GM12878 (cell line): ENCODE data around the gene SLC6A9. TPM values are rescaled to one million over a fixed set of nuclear protein-coding genes. Genes with fewer than 3 reads are reported as not detected.

ENCODE experiments used
- ATAC-seq: fragments of 200-7000 bp; cut with Tn5 transposase; 3 replicates; pipeline ENCODE4 v1.9.1; 2020; ENCODE audit warnings: mild to moderate bottlenecking, moderate library complexity
- BruUV-seq: library from RNA; stranded (reverse); fragments of 400-500 nt; replicated peaks from 2 replicates; lab custom pipeline; 2021; lab: Mats Ljungman, UMichigan
- CTCF ChIA-PET: fragments of 300-600 bp; sonication (Branson Sonifier 250); formaldehyde crosslinking; extraction: SDS; loops from one replicate; lab custom pipeline; 2021; ENCODE audit warnings: inconsistent platforms; lab: Yijun Ruan, JAX
- POLR2A ChIA-PET: fragments of 350-600 bp; formaldehyde crosslinking; extraction: SDS; loops from one replicate; lab custom pipeline; 2021; ENCODE audit warnings: inconsistent platforms; lab: Charles Lee
- RAD21 ChIA-PET: fragments of 300-600 bp; sonication (Branson Sonifier 250); formaldehyde crosslinking; loops from one replicate; lab custom pipeline; 2023; ENCODE audit warnings: antibody characterized with exemption; ENCODE audit not compliant: unreplicated experiment; lab: Charles Lee
- SMC1A ChIA-PET: fragments of 300-600 bp; sonication (Branson Sonifier 250); formaldehyde crosslinking; loops from one replicate; lab custom pipeline; 2023; ENCODE audit not compliant: unreplicated experiment, uncharacterized antibody; lab: Charles Lee
- DNase-seq: peaks from one replicate; pipeline ENCODE4 v3.0.0-alpha.2; 2011; ENCODE audit warnings: low read depth, low spot score
- FAIRE-seq: peaks from 3 replicates; lab custom pipeline; 2011; peaks lifted over from hg19 to GRCh38; lab: Jason Lieb, UNC
- H2AFZ ChIP-seq: 2 replicates; pipeline ENCODE4 v1.6.0; 2011; ENCODE audit warnings: low read depth, low read length, control low read depth; ENCODE audit not compliant: control insufficient read depth
- H3K27ac ChIP-seq: 2 replicates; pipeline ENCODE4 v1.5.1; 2011; ENCODE audit warnings: control low read depth; ENCODE audit not compliant: control insufficient read depth, insufficient read depth
- H3K27me3 ChIP-seq, 2 experiments: replicated peaks in 1 of 2; 2 replicates each; pipeline versions ENCODE4 v1.6.0 to v1.6.1; 2011; ENCODE audit warnings: low read length in 1 of 2; ENCODE audit not compliant: control insufficient read depth in 2 of 2, insufficient read depth in 2 of 2
- H3K36me3 ChIP-seq, 2 experiments: 2 replicates each; pipeline ENCODE4 v1.5.1; 2011; ENCODE audit warnings: low read length in 1 of 2; ENCODE audit not compliant: control insufficient read depth in 2 of 2, insufficient read depth in 2 of 2
- H3K4me1 ChIP-seq: 2 replicates; pipeline ENCODE4 v1.6.1; 2011; ENCODE audit warnings: mild to moderate bottlenecking, low read length, moderate library complexity, mixed read lengths; ENCODE audit not compliant: control insufficient read depth, insufficient read depth
- H3K4me2 ChIP-seq: 2 replicates; pipeline ENCODE4 v1.6.0; 2011; ENCODE audit warnings: control low read depth; ENCODE audit not compliant: control insufficient read depth, insufficient read depth
- H3K4me3 ChIP-seq: fragments of 200-600 bp; sonication (generic); 2 replicates; pipeline ENCODE4 v1.5.1; 2016
- H3K79me2 ChIP-seq: 2 replicates; pipeline ENCODE4 v1.6.0; 2011; ENCODE audit warnings: low read length; ENCODE audit not compliant: control insufficient read depth, insufficient read depth
- H3K9ac ChIP-seq: 2 replicates; pipeline ENCODE4 v1.8.0; 2011; ENCODE audit warnings: low read length, control low read depth, mixed read lengths; ENCODE audit not compliant: control insufficient read depth, insufficient read depth
- H3K9me3 ChIP-seq: replicated peaks from 3 replicates; pipeline ENCODE4 v1.5.1; 2011; ENCODE audit warnings: mild to moderate bottlenecking, low read length; ENCODE audit not compliant: control insufficient read depth, insufficient read depth
- H4K20me1 ChIP-seq: 2 replicates; pipeline ENCODE4 v1.6.0; 2011; ENCODE audit not compliant: control insufficient read depth, insufficient read depth
- BHLHE40 ChIP-seq, 2 experiments: fragments of 450-650 bp in 1 of 2; IDR thresholded peaks; 2 replicates each; pipeline ENCODE4 v1.6.1; 2011 to 2017; ENCODE audit warnings: low read depth in 2 of 2, borderline replicate concordance in 1 of 2, improper control_type of control experiment in 1 of 2, low read length in 1 of 2, mild to moderate bottlenecking in 1 of 2
- CTCF ChIP-seq, 3 experiments: IDR thresholded peaks in 2 of 3; conservative IDR thresholded peaks in 1 of 3; 2 replicates each; pipeline ENCODE4 v1.5.1; 2011; ENCODE audit warnings: low read depth in 3 of 3, low read length in 3 of 3, mild to moderate bottlenecking in 3 of 3, control low read depth in 2 of 3, moderate library complexity in 2 of 3, inconsistent platforms in 1 of 3, mixed read lengths in 1 of 3; ENCODE audit not compliant: control insufficient read depth in 2 of 3, insufficient read depth in 1 of 3; ENCODE audit errors: extremely low read depth in 1 of 3
- RAD21 ChIP-seq: IDR thresholded peaks from 2 replicates; pipeline ENCODE4 v1.6.1; 2011; ENCODE audit warnings: mild to moderate bottlenecking, low read depth, low read length, moderate library complexity; ENCODE audit not compliant: insufficient read depth
- SMC3 ChIP-seq: IDR thresholded peaks from 2 replicates; pipeline ENCODE4 v1.6.1; 2011; ENCODE audit warnings: low read length, improper control_type of control experiment, borderline replicate concordance
- WGBS: methylation state at CpG from one replicate; pipeline ENCODE4 v1.1.6; 2016; ENCODE audit warnings: low lambda C conversion rate; ENCODE audit not compliant: insufficient replicate concordance, insufficient coverage; ENCODE audit errors: missing lambda C conversion rate; 5-methylcytosine and 5-hydroxymethylcytosine counted together
- in situ Hi-C: fragments of 300-500 bp; cut with MboI; formaldehyde crosslinking; loops from 9 replicates; pipeline ENCODE4 v1.14.3; 2018; ENCODE audit warnings: mixed read lengths
- intact Hi-C: fragments of 100-400 bp; cut with micrococcal nuclease; formaldehyde crosslinking; loops from one replicate; pipeline ENCODE4 v1.14.2; 2022; ENCODE audit not compliant: unreplicated experiment
- polyA plus RNA-seq, 11 experiments: library from polyadenylated mRNA; depleted of rRNA in 4 of 11; unstranded in 6 of 11; stranded (reverse) in 5 of 11; fragments of >200 nt; fragmentation: Nextera tagmentation in 4 of 11; fragmentation: Illumina TruSeq in 1 of 11; extraction: Ambion mirVana in 4 of 11; extraction: Trizol in 1 of 11; gene quantifications; 1 replicate in 1 of 11; 2 replicates in 10 of 11; pipeline versions ENCODE4 v1.2.1 to v1.2.3, GENCODE V29; 2011 to 2016; ENCODE audit warnings: inconsistent platforms in 2 of 11, missing spikeins in 2 of 11, low read depth in 1 of 11
- total RNA-seq, 4 experiments: library from RNA; depleted of rRNA in 3 of 4; stranded (reverse); fragments of >200 nt in 3 of 4; fragmentation: Illumina TruSeq in 1 of 4; extraction: Trizol in 1 of 4; gene quantifications; 2 replicates each; pipeline versions ENCODE4 v1.2.1 to v1.2.3, GENCODE V29; 2013 to 2021

The SLC6A9 gene
- total and polyA plus RNA-seq, 10 of the 15 experiments (the other 5 are each of a cell fraction or from before 2014, with no cell fraction given): 0.02 to 2.0 (median 0.63) TPM

- no peak overlapping the region for H2AFZ ChIP-seq
- DNase-seq (no peak), FAIRE-seq (no peak), ATAC-seq (peak; percentile 48)
- 57% methylated on average over 13 of the region's 15 CpGs for WGBS
- H3K27me3 ChIP-seq: no peaks in the 10 kb centered on the region
- no peaks in the 10 kb centered on the region for H3K79me2 ChIP-seq
- no peaks in the 10 kb centered on the region for H3K9me3 ChIP-seq
- no TSS peak for BruUV-seq
- intact Hi-C loops (loop anchor here (5.0 kb wide), 1 partner anchor 37 kb away; the partner anchor contains the start of gene SLC6A9), in situ Hi-C loops (no loop called here)
- no peak overlapping the region for H3K4me3 ChIP-seq
- ChIA-PET CTCF (interaction anchor here (1.0 to 4.6 kb wide), 5 partner anchors 10 to 60 kb away, joined by 3 to 25 read pairs (median 5); no protein-coding TSS in a partner anchor), SMC1A (interaction anchor here (1.6 kb wide), 1 partner anchor 10 kb away, joined by 8 read pairs; no protein-coding TSS in a partner anchor), RAD21 (no interaction called here), POLR2A (no interaction called here)
- H3K9ac ChIP-seq: no peak overlapping the region
- TF ChIP-seq RAD21: peak; percentile 32; the same call in 1 of the 2 replicates
- TF ChIP-seq SMC3: 0 out of 2 replicates have a peak, but pooled peaks have one; percentile 24
- TF ChIP-seq BHLHE40 (IDR thresholded peaks at IDR 0.05; ENCODE audit: borderline replicate concordance in 1 of 2, low read depth in 2 of 2, low read length in 1 of 2): no peak
- peak; percentile 30 to 48 (median 37); a peak in 3 of 6 replicates for TF ChIP-seq CTCF (IDR thresholded peaks at IDR 0.05 in 2 of 3, conservative IDR thresholded peaks at IDR 0.05 in 1 of 3; ENCODE audit: control insufficient read depth in 2 of 3, extremely low read depth in 1 of 3, insufficient read depth in 1 of 3, low read depth in 3 of 3, low read length in 3 of 3)
- no peaks in the 10 kb centered on the region for H3K36me3 ChIP-seq
- peaks cover 17% of the 10 kb centered on the region for H3K4me1 ChIP-seq
- no peaks in the 10 kb centered on the region for H4K20me1 ChIP-seq
- no peak overlapping the region for H3K4me2 ChIP-seq
- no peak overlapping the region for H3K27ac ChIP-seq
Measured at GRCh38 chr1:43994794-43995790, 36.2 kb downstream of the SLC6A9 start.
